ENCODE data around the gene GPD2. TPM values are rescaled to one million over a fixed set of nuclear protein-coding genes. Genes with fewer than 3 reads are reported as not detected.

GPD2 gene
- total and polyA plus RNA-seq, 2 of the 13 experiments (the other 11 are each of a cell fraction or from before 2014, with no cell fraction given): not detected

DNA sequence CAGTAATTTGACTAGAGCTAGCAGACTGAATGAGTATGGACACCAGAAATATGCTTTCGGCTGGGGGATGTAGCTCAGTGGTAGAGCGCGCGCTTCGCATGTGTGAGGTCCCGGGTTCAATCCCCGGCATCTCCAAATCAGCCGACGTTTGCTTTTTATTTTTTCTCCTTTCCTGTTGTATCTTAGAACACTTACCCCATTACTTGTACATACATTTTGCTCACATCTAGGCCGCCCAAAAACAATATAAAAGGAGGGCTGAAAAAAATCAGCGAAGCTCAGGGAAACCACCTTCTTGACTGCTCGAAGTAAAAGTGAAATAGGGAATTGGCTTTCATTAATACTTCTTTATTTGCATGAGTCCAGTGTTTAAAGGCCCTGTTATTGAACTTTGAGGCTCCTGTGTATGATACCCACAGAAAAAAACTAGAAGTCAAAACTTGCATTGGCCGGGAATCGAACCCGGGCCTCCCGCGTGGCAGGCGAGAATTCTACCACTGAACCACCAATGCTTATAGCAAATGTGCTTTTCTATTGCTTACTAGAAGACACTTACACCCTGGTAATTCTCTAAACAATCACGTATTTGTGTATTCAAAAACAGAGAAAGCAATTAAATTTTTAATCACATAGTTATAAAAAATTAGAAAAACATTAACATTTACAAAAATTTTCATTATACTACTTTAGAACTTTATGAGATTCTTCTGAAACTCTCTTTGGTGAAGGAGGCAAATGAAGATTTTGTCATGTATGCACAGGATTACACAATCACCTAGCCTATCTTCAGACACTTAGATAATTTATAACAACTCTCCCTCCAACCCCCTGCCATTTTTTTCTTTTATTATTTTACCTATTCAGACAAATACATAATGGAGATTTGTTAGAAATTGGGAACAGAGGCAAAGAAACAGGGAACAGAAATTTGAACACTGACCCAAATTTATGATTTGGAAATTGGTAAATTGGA is 35.2 kb upstream of the GPD2 start (continued):
- no peak for TF ChIP-seq ELF4 (CRISPR knock-in tag; IDR thresholded peaks at IDR 0.05; ENCODE audit: borderline replicate concordance)
- peak; percentile 58; the same call in 1 of the 2 replicates for TF ChIP-seq NFIC (IDR thresholded peaks at IDR 0.05; ENCODE audit: low read length)
- 0 out of 2 replicates have a peak, but pooled peaks have one; percentile 71 for TF ChIP-seq ZNF382 (CRISPR knock-in tag; IDR thresholded peaks at IDR 0.05; ENCODE audit: borderline replicate concordance)
- no peak for TF ChIP-seq MTA3 (CRISPR knock-in tag; IDR thresholded peaks at IDR 0.05)
- TF ChIP-seq SP5 (CRISPR knock-in tag; IDR thresholded peaks at IDR 0.05; ENCODE audit: borderline replicate concordance, low read depth): no peak
- TF ChIP-seq PLRG1 (conservative IDR thresholded peaks at IDR 0.05): no peak
- no peak for TF ChIP-seq TBX3 (IDR thresholded peaks at IDR 0.05; ENCODE audit: borderline replicate concordance)
- 0 out of 2 replicates have a peak, but pooled peaks have one; percentile 7 for TF ChIP-seq ZNF34 (CRISPR knock-in tag; IDR thresholded peaks at IDR 0.05; ENCODE audit: borderline replicate concordance)
- TF ChIP-seq POLR2A (IDR thresholded peaks at IDR 0.05; ENCODE audit: insufficient read depth in 1 of 2, low read depth in 2 of 2, low read length in 2 of 2): no peak
- TF ChIP-seq ZBTB21 (CRISPR knock-in tag; IDR thresholded peaks at IDR 0.05): no peak
- TF ChIP-seq CBX1 (IDR thresholded peaks at IDR 0.05; ENCODE audit: low read depth): peak; percentile 90
- no peak for TF ChIP-seq JUND (CRISPR knock-in tag; IDR thresholded peaks at IDR 0.05)
- no peak for TF ChIP-seq ZNF121 (CRISPR knock-in tag; IDR thresholded peaks at IDR 0.05)
- no peak for TF ChIP-seq NR2C2 (CRISPR knock-in tag; IDR thresholded peaks at IDR 0.05; ENCODE audit: borderline replicate concordance)
- no peak for TF ChIP-seq ZKSCAN5 (CRISPR knock-in tag; IDR thresholded peaks at IDR 0.05)
- TF ChIP-seq, protein P1, sequence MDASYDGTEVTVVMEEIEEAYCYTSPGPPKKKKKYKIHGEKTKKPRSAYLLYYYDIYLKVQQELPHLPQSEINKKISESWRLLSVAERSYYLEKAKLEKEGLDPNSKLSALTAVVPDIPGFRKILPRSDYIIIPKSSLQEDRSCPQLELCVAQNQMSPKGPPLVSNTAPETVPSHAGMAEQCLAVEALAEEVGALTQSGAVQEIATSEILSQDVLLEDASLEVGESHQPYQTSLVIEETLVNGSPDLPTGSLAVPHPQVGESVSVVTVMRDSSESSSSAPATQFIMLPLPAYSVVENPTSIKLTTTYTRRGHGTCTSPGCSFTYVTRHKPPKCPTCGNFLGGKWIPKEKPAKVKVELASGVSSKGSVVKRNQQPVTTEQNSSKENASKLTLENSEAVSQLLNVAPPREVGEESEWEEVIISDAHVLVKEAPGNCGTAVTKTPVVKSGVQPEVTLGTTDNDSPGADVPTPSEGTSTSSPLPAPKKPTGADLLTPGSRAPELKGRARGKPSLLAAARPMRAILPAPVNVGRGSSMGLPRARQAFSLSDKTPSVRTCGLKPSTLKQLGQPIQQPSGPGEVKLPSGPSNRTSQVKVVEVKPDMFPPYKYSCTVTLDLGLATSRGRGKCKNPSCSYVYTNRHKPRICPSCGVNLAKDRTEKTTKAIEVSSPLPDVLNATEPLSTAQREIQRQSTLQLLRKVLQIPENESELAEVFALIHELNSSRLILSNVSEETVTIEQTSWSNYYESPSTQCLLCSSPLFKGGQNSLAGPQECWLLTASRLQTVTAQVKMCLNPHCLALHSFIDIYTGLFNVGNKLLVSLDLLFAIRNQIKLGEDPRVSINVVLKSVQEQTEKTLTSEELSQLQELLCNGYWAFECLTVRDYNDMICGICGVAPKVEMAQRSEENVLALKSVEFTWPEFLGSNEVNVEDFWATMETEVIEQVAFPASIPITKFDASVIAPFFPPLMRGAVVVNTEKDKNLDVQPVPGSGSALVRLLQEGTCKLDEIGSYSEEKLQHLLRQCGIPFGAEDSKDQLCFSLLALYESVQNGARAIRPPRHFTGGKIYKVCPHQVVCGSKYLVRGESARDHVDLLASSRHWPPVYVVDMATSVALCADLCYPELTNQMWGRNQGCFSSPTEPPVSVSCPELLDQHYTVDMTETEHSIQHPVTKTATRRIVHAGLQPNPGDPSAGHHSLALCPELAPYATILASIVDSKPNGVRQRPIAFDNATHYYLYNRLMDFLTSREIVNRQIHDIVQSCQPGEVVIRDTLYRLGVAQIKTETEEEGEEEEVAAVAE (CRISPR knock-in tag; IDR thresholded peaks at IDR 0.05; ENCODE audit: borderline replicate concordance): peak; percentile 37; the same call in 1 of the 2 replicates
- TF ChIP-seq ZFY (CRISPR knock-in tag; IDR thresholded peaks at IDR 0.05): no peak
- TF ChIP-seq ZNF749 (CRISPR knock-in tag; IDR thresholded peaks at IDR 0.05; ENCODE audit: borderline replicate concordance): 0 out of 2 replicates have a peak, but pooled peaks have one; percentile 21
- TF ChIP-seq PAX8 (CRISPR knock-in tag; IDR thresholded peaks at IDR 0.05; ENCODE audit: borderline replicate concordance): no peak
- no peak for TF ChIP-seq ZNF558 (CRISPR knock-in tag; IDR thresholded peaks at IDR 0.05; ENCODE audit: borderline replicate concordance)
- no peak for TF ChIP-seq FOSL1 (CRISPR knock-in tag; IDR thresholded peaks at IDR 0.05; ENCODE audit: borderline replicate concordance)
- TF ChIP-seq, protein P2, sequence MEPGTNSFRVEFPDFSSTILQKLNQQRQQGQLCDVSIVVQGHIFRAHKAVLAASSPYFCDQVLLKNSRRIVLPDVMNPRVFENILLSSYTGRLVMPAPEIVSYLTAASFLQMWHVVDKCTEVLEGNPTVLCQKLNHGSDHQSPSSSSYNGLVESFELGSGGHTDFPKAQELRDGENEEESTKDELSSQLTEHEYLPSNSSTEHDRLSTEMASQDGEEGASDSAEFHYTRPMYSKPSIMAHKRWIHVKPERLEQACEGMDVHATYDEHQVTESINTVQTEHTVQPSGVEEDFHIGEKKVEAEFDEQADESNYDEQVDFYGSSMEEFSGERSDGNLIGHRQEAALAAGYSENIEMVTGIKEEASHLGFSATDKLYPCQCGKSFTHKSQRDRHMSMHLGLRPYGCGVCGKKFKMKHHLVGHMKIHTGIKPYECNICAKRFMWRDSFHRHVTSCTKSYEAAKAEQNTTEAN (CRISPR knock-in tag; conservative IDR thresholded peaks at IDR 0.05): no peak
- no peak; the same call in none of the 2 replicates for TF ChIP-seq SMC3 (IDR thresholded peaks at IDR 0.05; ENCODE audit: low read length)
- peak; percentile 79; the same call in 1 of the 2 replicates for TF ChIP-seq CCDC6 (CRISPR knock-in tag; IDR thresholded peaks at IDR 0.05)
- TF ChIP-seq HNRNPL (IDR thresholded peaks at IDR 0.05; ENCODE audit: low read depth, low read length): no peak
